GM18508 (cell line): ENCODE measurements around the gene HES3.
"Not testable (repeated sequence)": the region's sequence is repeated elsewhere in the genome, so short reads cannot be mapped to it uniquely, and the experiment has no call there.

ENCODE experiments used
- ATAC-seq: cut with Tn5 transposase; IDR thresholded peaks from one replicate; pipeline ENCODE4 v1.9.1; 2021; ENCODE audit warnings: moderate number of reproducible peaks; ENCODE audit not compliant: insufficient read depth, unreplicated experiment

HES3 gene

DNA sequence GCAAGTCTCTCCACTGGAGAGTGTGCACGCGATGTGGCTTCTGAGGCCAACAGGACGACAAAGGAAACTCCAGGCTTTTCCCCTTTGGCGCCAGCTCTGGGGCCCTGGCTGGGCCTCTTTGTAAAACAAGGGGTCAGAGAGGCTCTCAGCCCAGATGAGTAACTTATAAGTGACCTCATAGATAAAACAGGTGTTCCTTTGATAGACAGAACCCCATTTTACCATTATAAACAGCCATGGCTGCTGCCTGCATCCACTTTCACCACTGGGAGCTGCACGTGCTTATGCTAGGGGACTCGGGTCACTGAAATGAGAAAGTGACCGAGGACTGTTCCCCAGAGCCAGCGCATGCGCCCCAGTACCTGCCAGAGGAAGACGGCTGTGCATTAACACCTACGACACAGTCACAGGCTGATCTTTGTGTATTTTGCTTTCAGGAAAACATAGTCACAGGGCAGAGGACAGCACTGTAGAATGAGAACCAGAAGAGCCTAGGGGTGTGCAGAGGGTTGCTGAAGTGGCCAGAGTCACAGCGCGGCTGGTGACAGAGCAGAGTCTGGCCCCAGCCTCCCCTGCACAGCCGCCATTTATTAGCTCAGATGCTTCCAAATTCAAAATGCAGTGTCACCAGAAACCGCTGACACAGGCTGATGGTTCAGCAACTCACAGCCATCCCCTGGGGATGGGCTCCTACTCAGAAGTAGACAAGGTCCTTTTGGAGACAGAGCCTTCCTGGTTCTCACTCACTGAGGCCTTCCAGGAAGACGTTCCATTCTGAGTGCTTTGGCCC is 25.4 kb upstream of the HES3 start:
- ATAC-seq: no peak

DNA sequence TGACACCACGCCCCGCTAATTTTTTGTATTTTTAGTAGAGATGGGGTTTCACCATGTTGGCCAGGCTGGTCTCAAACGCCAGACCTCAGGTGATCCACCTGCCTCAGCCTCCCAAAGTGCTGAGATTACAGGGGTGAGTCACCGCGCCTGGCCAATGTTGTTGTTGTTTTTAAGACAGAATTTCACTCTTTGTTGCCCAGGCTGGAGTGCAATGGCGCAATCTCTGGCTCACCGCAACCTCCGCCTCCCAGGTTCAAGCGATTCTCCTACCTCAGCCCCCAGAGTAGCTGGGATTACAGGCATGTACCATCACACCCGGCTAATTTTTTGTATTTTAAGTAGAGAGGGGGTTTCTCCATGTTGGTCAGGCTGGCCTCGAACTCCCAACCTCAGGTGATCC is 24.3 kb upstream of the HES3 start:
- not testable (repeated sequence) for ATAC-seq

DNA sequence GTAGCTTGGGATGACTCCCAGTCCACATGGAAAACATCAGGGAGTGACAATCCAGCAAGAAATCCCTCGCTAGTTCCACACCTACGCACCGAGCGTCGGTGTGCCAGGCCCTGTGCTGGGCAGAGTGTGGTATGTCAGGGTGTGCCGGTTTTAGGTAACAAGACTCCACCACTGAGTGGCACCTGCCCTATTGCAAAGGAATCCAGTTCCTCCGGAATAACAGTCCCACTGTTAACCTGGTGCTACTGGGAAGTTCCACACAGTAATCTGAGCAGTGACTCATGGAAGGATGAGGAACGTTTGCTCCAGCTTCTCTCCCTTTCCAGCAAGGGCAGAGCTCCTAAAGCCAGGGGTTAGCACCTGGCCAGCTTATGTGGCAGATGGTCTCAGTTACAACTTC is 23.7 kb upstream of the HES3 start:
- ATAC-seq: no peak

DNA sequence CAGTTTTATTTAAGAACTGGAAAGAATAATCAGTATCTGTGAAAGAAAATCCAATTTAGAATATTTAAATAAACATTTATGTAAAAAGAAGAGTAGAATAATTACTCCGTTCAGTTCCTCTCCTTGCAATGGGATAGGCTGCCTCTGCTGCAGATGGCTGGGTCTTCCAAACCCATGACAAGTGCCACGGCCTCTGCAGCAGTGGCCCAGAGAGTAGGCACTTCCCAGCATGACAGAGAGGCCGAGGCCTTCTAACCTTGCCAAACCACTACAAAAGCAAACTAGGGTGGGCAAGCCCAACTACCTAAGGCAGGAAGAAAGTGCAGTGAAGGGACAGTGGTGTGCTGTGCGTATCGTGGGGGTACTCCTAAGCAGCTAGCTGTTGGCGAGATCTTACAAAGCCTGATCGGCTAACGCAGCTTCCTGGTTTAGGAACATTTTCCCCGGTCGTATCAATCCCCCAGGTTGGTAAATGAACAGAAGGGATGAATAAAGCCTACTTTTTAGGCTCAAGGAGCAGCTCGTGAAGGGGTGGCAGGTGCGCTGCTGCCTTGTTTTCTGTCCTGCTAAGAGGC is 22.7 kb upstream of the HES3 start:
- ATAC-seq: no peak

DNA sequence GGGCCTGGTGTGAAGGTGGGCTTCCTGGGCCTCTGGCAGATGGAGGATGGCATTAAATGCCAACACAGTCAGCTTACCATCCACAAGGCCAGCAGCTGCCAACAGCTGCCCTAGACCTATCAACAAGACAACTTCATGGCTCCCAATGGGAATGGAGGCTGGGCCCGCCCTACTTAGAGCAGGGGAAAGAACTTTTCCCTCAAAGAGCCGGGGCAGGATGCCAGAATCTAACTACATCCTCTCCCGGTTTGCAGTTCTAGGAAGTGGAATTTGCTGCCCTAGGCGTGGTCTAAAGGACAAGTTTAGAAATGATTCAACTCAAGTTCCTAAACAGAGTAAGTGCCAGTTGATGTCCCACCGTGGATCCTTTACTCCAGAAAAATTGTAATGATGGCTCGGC is 21.3 kb upstream of the HES3 start:
- ATAC-seq: no peak

DNA sequence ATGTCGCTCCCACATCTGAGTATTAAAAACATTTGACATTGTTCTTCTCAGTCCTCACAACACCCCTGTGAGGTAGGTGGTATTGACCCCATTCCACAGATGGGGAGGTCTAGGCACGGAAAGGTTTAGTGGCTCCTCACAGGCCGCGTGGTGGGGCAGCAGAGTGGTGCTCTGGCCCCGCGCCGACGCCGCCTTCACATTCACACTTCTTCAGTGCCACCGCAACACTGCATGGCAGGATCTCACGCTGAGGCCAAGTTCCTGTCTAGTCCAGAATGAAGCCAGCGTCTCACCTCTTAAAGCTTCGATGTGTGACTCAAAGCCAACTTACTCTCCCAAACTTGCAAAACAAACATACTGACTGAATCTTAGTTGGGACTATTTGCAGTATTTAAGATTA is 20.4 kb upstream of the HES3 start:
- ATAC-seq: no peak

DNA sequence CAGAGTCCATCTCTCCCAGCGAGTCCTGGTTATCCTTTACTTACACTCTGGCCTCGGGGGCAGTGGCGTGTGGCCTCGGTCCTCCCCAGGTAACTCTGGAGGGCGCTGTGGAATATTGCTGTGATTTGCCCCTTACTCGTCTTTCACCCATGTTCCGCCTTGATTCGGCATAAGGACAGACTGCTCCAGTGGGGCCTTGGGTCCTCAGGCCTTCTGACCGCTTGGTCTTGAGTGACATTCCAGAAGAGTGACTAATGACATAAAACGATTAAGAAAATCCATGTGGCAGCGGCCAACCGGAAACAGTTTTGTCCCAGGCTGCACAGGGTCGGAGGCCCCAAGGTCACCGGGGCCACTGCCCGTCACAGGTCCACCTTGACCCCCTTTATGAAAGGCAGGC is 19.3 kb upstream of the HES3 start:
- ATAC-seq: no peak

DNA sequence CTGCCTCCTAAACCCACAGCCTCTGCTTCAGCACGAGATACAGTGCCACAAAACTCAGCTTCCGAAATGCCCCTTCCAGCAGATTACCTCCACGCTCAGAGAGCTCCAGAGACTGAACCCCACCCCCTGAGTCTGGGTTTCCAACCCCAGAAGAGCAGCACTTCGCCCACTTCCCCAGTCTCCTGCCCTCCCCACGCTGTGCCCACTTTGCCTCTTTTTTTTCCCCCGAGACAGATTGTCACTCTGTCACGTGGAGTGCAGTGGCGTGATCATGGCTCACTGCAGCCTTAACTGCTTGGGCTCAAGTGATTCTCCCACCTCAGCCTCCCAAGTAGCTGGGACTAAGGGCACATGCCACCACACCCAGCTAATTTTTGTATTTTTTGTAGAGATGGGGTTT is 18.3 kb upstream of the HES3 start:
- ATAC-seq: no peak

DNA sequence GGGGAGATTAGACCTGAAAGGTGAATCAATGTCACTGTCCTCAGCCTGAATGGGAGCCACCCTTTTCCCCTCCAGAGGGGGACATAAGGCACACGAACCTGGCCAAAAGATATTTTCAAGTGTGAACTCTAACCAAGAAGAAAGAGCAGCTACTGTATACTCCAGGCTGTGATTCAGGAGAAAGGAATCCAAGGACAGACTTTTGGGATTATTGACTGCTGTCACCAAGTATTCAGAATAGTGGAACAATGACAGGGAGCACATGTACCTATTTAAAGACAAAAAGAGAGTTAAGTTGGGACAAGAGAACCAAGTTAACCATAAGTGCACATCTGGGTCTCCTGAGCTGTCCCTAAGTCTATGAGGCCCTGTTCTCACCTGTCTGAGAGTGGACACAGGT is 10.6 kb upstream of the HES3 start:
- ATAC-seq: no peak

DNA sequence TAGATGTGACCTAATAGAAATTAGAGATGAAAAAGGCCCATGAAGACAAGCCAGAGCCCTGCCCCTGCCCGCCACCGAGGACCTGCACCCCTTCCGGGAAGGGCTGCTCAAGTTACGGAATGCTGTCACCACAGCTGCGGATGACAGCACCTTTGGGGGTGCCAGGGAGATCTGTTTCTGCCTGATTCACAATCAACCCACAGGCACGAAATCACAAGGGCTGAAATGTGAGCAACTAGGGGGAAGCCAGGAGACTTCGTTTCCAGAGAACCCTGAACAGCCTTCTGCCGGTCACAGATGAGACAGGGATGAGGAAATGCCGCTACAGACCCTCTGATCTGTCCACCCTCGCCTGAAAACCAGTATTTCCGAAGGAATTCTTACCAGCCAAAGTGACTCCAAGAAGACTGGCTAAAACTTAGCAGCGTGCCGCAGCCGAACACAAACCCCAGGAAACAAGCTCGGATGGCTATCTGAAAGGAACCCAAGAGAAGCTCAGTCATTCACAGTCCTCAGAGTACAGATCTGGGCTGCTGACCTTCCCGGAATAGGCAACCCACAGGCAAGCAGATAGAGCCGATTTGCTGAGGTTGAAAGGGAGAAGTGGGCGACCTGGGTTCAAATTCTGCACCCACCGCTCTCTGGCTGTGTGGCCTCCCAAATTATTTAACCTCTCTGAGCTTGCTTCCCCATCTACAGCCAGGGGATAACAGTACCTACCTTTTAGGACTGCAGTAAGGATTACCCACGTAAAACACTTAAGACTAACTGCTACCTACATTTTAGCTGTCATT is 9.3 kb upstream of the HES3 start:
- no peak for ATAC-seq

DNA sequence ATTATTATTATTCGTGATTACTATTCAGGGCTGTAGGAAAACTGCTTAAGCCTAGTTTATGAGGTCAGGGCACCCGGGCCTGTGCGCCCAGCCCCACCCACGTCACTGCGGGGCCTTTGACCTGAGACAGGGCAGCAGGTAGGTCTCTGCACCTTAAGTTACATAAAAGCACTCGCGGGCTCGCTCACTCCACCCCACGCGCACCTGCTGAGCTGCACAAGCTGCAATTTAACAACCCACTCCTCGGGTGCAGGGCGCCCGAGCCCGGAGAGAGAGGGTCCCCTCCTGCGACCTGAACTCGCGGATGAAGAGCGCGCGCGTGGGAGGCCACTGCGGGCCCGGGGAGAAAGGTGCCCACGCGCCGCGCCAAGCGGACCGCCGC is 8.7 kb upstream of the HES3 start:
- ATAC-seq: no peak

DNA sequence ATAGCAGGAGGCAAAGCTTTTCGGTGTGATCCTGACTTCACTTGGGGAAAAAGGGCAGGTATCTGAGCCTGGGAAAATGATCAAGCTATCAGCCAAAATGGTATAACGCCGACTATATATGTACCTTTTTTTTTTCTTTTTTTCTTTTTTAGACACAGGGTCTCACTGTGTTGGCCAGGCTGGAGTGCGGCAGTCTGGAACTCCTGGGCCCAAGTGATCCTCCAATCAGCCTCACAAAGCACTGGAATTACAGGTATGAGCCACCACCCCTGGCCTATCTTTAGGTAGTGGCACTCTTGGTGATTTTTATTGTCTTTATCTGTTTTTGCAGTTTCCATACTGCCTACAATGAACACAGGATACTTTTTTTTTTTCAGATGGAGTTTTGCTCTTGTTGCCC is 6.9 kb upstream of the HES3 start:
- no peak for ATAC-seq

DNA sequence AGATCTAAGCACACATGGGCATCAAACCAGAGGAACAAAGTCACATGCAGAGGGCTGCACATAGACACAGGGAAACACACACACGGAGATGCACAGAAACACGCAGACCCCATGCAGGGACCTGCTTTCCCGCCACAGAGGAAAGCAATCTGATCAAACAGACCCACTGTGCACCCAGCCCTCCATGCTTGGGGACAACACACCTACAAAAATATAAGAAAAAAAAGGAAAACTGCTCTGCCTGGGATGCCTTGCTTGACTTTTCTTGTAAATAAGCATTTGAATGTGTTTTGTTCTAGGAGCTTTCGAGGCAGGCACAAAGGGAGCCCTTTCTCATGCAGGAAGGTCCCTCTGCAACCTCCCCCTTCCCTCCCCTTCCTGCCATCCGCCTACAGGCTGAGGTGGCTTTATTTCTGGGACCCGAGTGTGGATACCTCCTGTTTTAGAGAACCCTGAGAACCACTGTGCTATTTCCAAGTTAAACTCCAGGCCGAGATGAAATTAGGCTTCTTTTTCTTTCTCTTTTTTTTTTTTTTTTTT is 4.7 kb upstream of the HES3 start:
- ATAC-seq: no peak

DNA sequence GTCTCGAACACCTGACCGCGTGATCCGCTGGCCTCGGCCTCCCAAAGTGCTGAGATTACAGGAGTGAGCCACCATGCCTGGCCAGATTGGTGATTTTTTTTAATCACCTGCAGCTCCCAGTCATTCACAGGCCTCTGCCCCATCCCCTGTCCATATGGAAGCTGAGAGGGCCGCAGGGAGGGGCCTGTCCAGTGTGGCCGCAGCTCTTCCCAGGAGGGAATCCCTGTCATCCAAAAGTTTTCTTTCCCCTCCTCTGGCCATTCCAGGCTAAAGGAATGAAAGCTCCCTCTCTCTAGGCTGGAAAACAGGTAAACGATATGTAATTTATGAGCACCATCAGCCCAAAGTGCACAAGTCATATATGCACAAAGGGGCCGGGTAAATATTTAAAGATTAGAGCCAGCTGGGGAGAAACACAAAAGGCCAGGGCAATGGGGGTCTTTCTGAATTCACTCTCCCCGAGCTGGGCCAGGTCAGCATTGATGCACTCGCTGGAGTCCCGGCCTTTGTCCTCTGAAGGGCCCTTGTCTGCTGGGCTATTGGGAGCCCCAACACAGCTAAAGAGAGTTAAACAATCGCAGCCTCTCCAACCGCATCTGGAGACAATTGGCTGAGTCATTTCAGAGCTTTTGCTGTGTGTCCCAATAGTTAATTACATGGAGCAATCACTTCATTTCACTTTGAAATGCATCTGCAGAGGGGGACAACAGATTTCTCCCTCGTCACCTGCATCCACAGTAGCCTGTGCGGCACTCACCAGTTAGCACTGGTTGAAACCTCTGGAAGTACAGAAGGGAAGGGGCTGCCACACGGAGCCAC is 3.8 kb upstream of the HES3 start:
- ATAC-seq: no peak

DNA sequence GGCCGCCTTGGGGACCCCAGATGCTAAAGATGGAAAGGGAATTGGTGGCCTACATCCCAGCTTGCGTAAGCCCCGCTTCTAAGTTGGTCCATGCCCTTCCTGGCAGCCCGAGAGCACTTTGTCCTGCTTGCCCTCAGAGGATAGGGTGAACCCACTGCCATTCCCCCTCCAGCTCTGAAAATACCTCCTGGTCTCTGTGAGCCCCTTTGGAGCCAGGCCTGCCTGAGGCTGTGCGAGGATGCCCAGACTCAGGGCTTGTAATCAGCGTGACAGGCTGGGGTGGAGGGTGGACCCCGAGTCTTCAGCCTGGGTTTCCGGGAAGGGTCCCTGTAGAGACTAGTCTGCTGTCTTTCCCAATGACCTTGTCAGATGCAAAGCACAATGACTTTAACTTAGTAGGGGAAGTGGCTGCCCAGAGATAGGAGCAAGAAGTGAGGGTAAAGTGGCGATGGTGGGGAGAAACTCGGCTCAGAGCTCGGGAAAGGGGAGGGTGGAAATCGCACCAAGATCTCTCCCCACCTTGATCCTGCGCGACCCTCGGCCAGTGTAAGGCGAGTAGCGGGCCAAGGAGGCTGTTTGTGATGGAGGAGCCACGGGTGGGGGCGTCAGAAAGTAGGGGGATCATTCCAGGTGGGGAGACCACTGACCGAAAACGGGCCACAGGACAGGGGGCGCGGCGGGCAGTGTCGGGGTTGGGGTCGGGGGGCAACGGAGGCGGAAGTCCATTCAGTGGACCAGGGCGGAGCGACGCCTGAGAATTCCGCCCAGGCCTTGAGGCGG is 2.7 kb upstream of the HES3 start:
- ATAC-seq: no peak

DNA sequence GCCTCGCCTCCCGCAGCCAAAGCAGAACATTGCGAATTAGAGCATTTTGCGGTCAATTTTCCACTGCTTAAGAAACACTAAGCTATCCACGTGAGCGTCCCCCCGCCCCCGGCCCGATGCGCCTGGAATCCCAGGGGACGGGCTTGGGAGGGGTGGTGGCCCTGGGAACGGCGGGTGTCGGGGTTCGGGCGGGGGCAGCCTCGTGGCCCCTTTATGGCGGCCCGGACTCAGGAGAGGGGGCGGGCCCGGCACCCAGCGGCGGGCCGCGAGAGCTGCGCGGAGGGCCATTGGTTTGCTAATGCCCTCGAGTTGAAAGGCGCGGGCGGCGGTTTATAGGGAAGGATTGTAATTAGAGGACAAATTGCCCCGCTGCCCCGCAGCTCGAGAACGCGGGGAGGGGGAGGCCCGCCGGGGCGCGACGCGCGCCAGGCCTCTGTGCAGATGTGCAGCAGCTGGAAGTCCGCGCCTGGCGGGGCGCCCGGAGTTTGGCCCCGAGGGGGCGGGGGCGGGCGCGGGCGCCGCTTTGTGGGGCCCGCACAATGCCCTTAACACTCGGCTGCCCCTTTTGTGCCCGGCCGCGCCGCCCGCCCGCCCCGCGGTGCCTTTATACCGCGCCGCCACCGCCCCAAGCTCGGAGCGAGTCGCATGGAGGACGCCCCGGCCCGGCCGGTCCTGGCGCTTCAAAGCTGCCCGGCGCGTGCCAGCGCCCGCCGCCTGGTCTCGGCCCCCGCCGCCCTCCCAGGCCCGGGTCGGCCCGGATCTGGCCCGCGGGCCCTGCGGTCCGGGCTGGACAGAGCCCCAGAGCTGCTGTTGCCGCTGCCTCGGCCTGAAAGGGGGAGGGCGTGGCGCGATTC is 1.9 kb upstream of the HES3 start:
- ATAC-seq: no peak

DNA sequence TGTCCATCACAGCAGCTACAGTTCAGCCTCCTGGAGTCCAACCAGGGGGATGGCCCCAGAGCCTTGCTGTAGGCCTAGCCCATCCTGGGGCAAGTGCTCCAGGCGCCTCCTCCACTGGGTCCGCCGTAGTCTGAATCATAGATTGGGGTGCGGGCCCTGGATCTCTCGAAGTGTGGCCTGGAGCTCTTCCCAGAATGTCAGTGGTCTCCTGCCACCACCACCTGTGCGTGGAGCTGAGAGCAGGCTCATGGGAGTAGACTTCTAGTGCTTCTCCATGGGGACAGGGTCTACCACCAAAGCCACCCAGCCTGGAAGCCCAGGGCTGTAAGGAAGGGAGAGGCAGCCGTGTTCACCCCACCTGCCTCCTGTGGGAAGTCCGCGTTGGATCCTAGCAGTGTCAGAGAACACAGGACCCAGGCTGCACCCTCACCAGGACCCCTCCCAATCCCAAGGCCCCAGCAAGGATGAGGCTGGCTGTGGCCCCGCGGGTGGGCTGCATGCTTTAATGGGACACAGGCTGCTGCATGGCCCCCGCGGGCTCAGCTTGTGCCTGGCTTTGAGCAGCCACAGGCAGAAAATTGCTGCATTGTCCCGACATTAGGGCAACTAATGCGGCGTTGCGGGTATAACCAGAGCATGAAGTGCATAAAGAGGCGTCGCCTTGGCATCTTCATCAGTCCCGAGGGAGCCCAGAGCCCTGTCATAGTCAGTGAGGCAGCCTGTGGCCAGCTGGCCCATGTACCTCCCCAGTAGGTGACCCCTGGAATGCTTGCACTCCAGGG is 735 bp upstream of the HES3 start:
- ATAC-seq: no peak

DNA sequence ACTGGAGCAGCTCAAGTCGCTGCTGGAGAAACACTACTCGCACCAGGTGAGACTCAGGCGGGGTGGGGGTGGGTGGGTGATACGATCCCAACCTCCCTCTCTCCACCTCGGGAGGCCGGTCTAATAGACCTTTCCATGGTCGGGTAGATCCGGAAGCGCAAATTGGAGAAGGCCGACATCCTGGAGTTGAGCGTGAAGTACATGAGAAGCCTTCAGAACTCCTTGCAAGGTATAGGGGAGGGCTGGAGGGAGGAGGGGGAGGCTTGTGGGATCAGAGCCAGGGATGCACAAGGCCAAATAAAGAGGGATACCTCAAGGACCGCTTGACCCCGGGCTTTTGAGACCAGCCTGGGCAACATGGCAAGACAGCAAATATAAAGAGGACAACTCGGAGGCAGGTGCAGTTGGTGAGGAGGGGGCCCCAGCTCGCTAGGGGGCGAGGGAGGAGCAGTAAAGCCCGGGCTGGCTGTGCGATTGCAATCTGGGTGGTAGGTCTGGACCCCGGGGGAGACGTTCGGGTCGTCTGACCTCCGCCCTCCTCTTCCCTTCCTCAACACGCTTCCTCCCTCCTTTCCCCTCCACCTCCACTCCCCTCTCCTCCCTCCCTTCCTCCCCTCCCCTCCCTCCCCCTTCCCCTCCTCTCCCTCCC is 546 bp downstream of the HES3 start:
- no peak for ATAC-seq
